ENCODE data around the gene ADCY1. TPM values are rescaled to one million over a fixed set of nuclear protein-coding genes. Genes with fewer than 3 reads are reported as not detected.

Gene ADCY1
- total RNA-seq, 4 donors from 2014 or later: 0.34 to 1.9 (median 0.37) TPM

DNA sequence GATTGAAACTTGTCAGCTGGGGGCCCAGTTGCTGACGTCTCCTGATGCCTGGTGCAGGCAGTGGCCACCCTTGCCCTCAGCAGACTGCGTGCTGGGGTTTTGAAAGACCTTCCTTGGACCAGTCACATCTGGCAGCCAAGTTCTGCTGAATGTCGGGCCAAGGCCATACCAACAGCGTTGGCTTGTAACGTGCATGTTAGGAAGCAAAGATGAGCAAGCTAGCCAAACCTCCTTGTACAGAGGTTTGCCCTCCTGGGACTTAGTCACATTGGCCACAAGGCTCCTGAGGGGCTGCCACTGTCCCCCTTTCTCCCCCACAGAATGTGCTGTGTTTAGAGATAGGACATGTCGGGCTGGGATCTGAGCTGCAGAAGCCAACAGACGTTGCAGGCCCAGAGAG, 49.0 kb downstream of the ADCY1 start:
- H3K4me1 ChIP-seq: no peaks in the 10 kb centered on the region
- no peaks in the 10 kb centered on the region for H3K9me3 ChIP-seq
- no peak overlapping the region for H3K27ac ChIP-seq
- TF ChIP-seq CTCF (IDR thresholded peaks at IDR 0.05): no peak
- TF ChIP-seq POLR2A (IDR thresholded peaks at IDR 0.05): no peak
- WGBS, 2 donors: 60 to 79% methylated on average over 1 to 3 of the region's 7 CpGs
- H3K36me3 ChIP-seq: no peaks in the 10 kb centered on the region
- intact Hi-C loops (cut with DNase I): no loop called here
- H3K27me3 ChIP-seq: no peaks in the 10 kb centered on the region
- H3K4me3 ChIP-seq: no peak overlapping the region
- no peak for DNase-seq

GRCh38 chr7:45623740-45624391, 49.7 kb downstream of the ADCY1 start:
- Histone ChIP-seq H3K4me3 (no peak overlapping the region), H3K36me3 (no peaks in the 10 kb centered on the region), H3K9me3 (no peaks in the 10 kb centered on the region), H3K27ac (no peak overlapping the region), H3K27me3 (no peaks in the 10 kb centered on the region), H3K4me1 (no peaks in the 10 kb centered on the region)
- no peak for DNase-seq
- 57 to 75% methylated on average over 6 to 7 of the region's 9 CpGs for WGBS, 2 donors
- TF ChIP-seq POLR2A (IDR thresholded peaks at IDR 0.05) (no peak), CTCF (IDR thresholded peaks at IDR 0.05) (no peak)
- intact Hi-C loops (cut with DNase I): no loop called here

GRCh38 chr7:45624392-45624760, 50.2 kb downstream of the ADCY1 start:
- no peaks in the 10 kb centered on the region for H3K4me1 ChIP-seq
- intact Hi-C loops (cut with DNase I): no loop called here
- no peak overlapping the region for H3K4me3 ChIP-seq
- TF ChIP-seq CTCF (IDR thresholded peaks at IDR 0.05): no peak
- no peak for TF ChIP-seq POLR2A (IDR thresholded peaks at IDR 0.05)
- no peak for DNase-seq
- no peak overlapping the region for H3K27ac ChIP-seq
- H3K36me3 ChIP-seq: no peaks in the 10 kb centered on the region
- no peaks in the 10 kb centered on the region for H3K9me3 ChIP-seq
- H3K27me3 ChIP-seq: no peaks in the 10 kb centered on the region

DNA sequence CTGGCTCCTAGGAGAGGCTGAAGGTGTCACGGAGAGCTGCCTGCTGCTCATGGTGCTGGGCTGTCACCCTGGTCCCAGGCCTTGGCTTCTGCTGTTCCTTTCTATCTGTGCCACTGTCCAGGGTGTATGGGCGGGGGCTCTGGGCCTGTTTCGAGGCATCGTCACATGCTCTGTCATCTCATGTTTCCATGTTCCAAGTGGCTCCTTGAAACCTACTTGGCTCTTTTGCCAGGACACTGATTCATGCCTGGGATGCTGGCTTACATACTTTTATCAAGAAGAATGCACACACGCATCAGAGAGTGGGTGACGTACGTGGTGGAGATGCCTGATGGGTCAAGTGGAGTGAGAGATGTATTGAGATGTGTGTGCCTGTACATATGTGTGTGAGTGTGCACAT, 50.9 kb downstream of the ADCY1 start:
- intact Hi-C loops (cut with DNase I): no loop called here

DNA sequence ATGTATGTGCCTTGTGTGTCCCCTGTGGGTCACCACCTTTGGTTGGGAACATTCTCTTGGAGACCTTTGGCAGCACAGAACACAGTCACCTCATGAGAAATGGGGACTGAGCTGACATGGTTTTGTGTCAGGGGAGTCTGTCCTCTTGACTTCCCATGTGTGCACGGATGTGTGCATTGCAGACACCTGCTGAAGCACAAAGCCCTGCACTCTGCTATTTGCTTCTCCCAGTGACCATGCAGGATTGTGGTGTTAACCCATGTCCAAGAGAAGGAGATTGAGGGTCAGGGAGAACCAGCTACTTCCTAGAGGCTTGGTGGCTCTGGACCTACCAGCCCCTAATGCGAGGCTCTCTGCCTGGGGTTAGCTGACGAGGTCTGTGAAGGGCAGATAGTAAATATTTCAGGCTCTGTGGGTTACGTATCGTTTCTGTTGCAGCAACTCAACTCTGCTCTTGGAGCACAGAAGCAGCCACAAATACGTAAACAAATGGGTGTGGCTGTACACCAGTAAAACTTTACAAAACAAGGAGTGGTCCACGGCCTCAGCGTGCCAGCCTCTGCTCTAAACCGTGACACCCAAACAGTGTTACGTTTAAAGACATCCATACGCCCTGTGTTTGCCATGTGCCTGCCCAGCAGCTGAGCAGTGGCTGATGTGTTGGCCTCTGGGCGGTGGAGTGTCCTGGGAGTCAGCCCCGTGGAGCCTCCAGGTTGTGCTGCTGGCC, 51.7 kb downstream of the ADCY1 start:
- Histone ChIP-seq H3K9me3 (no peaks in the 10 kb centered on the region), H3K36me3 (no peaks in the 10 kb centered on the region), H3K27me3 (no peaks in the 10 kb centered on the region), H3K4me3 (no peak overlapping the region), H3K4me1 (no peaks in the 10 kb centered on the region), H3K27ac (no peak overlapping the region)
- TF ChIP-seq CTCF (IDR thresholded peaks at IDR 0.05): no peak
- no peak for TF ChIP-seq POLR2A (IDR thresholded peaks at IDR 0.05)
- intact Hi-C loops (cut with DNase I): no loop called here
- WGBS, 2 donors: 66 to 87% methylated on average over 6 to 10 of the region's 13 CpGs
- no peak for DNase-seq

More for the DNA sequence above, 50.9 kb downstream of the ADCY1 start:
- Histone ChIP-seq H3K4me1 (no peaks in the 10 kb centered on the region), H3K9me3 (no peaks in the 10 kb centered on the region), H3K36me3 (no peaks in the 10 kb centered on the region), H3K27ac (no peak overlapping the region), H3K27me3 (no peaks in the 10 kb centered on the region), H3K4me3 (no peak overlapping the region)
- WGBS, 2 donors: 84 to 88% methylated on average over 6 to 7 of the region's 7 CpGs
- TF ChIP-seq POLR2A (IDR thresholded peaks at IDR 0.05): no peak
- no peak for DNase-seq

Data from esophagus squamous epithelium (tissue), 5 donors.